CD4-positive, alpha-beta T cell (primary cell): Measurements from ENCODE around the gene RARG. TPM values are rescaled to one million over a fixed set of nuclear protein-coding genes. Genes with fewer than 3 reads are reported as not detected.

Source experiments
- ATAC-seq: fragments of 200-7000 bp; cut with Tn5 transposase; one replicate; pipeline ENCODE4 v1.10.0; 2022; ENCODE audit warnings: mild to moderate bottlenecking; ENCODE audit not compliant: poor library complexity
- CTCF ChIA-PET: fragments of 350-600 bp; sonication (Branson Sonifier 250); formaldehyde crosslinking; loops from one replicate; lab custom pipeline; 2021; ENCODE audit warnings: antibody characterized with exemption, inconsistent platforms; lab: Charles Lee
- POLR2A ChIA-PET: fragments of 350-600 bp; sonication (Branson Sonifier 250); formaldehyde crosslinking; loops from one replicate; lab custom pipeline; 2021; ENCODE audit warnings: antibody characterized with exemption, inconsistent platforms; lab: Charles Lee
- DNase-seq, 14 experiments: peaks; one replicate each; pipeline ENCODE4 v3.0.0-alpha.2; 2013 to 2020; ENCODE audit warnings: mixed read lengths in 2 of 14
- H3K27ac ChIP-seq, 2 donors: one replicate each; pipeline versions ENCODE4 v1.5.1 to v1.7.0; 2013; ENCODE audit warnings: low read length in 2 of 2, low read depth in 1 of 2, mild to moderate bottlenecking in 1 of 2
- H3K27me3 ChIP-seq, 2 experiments: 1 replicate in 1 of 2; 2 replicates in 1 of 2; pipeline versions ENCODE4 v1.6.1 to v1.7.0; 2013; ENCODE audit warnings: low read length in 2 of 2, control low read depth in 1 of 2, mild to moderate bottlenecking in 1 of 2, moderate library complexity in 1 of 2; ENCODE audit not compliant: insufficient read depth in 2 of 2, control insufficient read depth in 1 of 2
- H3K36me3 ChIP-seq: one replicate; pipeline ENCODE4 v1.6.1; 2013; ENCODE audit warnings: low read length, control low read depth; ENCODE audit not compliant: insufficient read depth
- H3K4me1 ChIP-seq: one replicate; pipeline ENCODE4 v1.6.1; 2013; ENCODE audit warnings: low read length, control low read depth; ENCODE audit not compliant: insufficient read depth
- H3K4me3 ChIP-seq: one replicate; pipeline ENCODE4 v1.5.1; 2013; ENCODE audit warnings: mild to moderate bottlenecking, low read length, moderate library complexity
- H3K9me3 ChIP-seq, 2 experiments: 1 replicate in 1 of 2; 2 replicates in 1 of 2; pipeline versions ENCODE4 v1.6.1 to v1.7.0; 2013; ENCODE audit warnings: low read length in 2 of 2, mild to moderate bottlenecking in 2 of 2, control low read depth in 1 of 2, moderate library complexity in 1 of 2; ENCODE audit not compliant: control insufficient read depth in 1 of 2, insufficient read depth in 1 of 2
- H3K27ac Mint-ChIP-seq: one replicate; pipeline ENCODE4 v1.8.0; 2020; ENCODE audit warnings: mixed read lengths
- H3K27me3 Mint-ChIP-seq: one replicate; pipeline ENCODE4 v1.8.0; 2021; ENCODE audit warnings: mixed read lengths
- H3K36me3 Mint-ChIP-seq: one replicate; pipeline ENCODE4 v1.8.0; 2021; ENCODE audit warnings: low read depth, mixed read lengths
- H3K4me1 Mint-ChIP-seq: one replicate; pipeline ENCODE4 v1.8.0; 2021; ENCODE audit warnings: low read depth, mixed read lengths
- H3K4me3 Mint-ChIP-seq: one replicate; pipeline ENCODE4 v1.8.0; 2020; ENCODE audit warnings: mild to moderate bottlenecking, mixed read lengths
- H3K9me3 Mint-ChIP-seq: one replicate; pipeline ENCODE4 v1.8.0; 2020; ENCODE audit warnings: mixed read lengths
- intact Hi-C, 2 experiments: fragments of 100-400 bp; cut with DNase I in 1 of 2; cut with micrococcal nuclease in 1 of 2; formaldehyde crosslinking; loops; one replicate each; pipeline versions ENCODE4 v1.15.1 to v1.9.0; 2023 to 2025; cut with DNase I, micrococcal nuclease
- total RNA-seq, 174 experiments: library from RNA in 2 of 174; stranded (reverse) in 2 of 174; gene quantifications; one replicate each; pipeline ENCODE4 v1.2.3 and lab custom pipeline; 2021 to 2026
- TF ChIP-seq, protein P1 (sequence below): fragments of 200-600 bp; IDR thresholded peaks from one replicate; pipeline ENCODE4 v1.8.0; 2022; ENCODE audit warnings: antibody characterized with exemption, mild to moderate bottlenecking

RARG gene
- total RNA-seq, 2 experiments from 2014 or later: 14.0 to 15.8 TPM

DNA sequence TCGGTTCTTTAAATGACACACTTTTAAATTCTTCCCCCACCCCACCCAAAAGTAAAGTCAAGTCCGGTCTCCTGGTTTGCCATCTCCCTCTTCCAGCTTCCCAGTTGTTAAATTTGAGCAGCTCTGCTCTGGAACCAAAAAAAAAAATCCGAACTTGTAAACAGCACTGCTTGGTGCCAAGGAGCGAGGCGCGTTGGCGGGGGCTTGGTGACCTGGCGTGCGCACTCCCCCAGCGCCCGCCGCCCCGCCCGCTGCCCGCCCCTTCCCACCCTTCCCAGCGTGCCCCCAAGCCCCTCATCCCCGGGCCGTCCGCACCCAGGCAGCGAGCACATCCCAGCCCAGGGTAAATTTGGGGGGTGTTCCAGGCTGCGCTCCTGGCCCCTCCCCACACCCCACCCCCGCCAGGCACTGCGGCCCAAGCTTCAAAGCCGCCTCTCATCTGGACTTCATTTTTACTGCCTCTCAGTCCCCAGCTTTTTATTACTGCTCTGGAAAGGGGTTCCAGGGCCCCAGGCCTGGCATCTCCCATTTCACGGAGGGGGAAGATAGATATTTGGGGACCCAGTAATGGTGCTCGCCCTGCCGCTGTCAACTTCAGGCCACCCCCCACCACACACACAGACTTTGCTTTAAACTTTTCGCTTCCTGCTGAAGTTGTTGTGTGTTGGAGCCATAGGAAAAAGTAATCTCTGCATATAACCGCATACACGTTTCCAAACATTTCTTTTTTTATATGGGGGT is 13.3 kb downstream of the RARG start:
- Mint-ChIP-seq H3K27me3 (no peaks in the 10 kb centered on the region), H3K4me3 (peak overlapping the region; percentile 100), H3K36me3 (peaks cover 48% of the 10 kb centered on the region), H3K27ac (peak overlapping the region; percentile 90), H3K4me1 (peaks cover 80% of the 10 kb centered on the region), H3K9me3 (no peaks in the 10 kb centered on the region)
- CTCF ChIA-PET: interaction anchor here (1.6 to 8.3 kb wide), 3 partner anchors 33 to 103 kb away, joined by 5 to 68 read pairs (median 19); partner anchors contain the start of genes AAAS and ESPL1
- Histone ChIP-seq H3K4me3 (peak overlapping the region; percentile 77), H3K9me3 (no peaks in the 10 kb centered on the region), H3K27me3 (no peaks in the 10 kb centered on the region), H3K36me3 (peaks cover 24% of the 10 kb centered on the region), H3K4me1 (peaks cover 81% of the 10 kb centered on the region), H3K27ac (peak overlapping the region; percentile 45 to 92)
- intact Hi-C loops: no loop called here
- DNase-seq: peak in 1 of 14 experiments; percentile 24
- TF ChIP-seq, protein P1, sequence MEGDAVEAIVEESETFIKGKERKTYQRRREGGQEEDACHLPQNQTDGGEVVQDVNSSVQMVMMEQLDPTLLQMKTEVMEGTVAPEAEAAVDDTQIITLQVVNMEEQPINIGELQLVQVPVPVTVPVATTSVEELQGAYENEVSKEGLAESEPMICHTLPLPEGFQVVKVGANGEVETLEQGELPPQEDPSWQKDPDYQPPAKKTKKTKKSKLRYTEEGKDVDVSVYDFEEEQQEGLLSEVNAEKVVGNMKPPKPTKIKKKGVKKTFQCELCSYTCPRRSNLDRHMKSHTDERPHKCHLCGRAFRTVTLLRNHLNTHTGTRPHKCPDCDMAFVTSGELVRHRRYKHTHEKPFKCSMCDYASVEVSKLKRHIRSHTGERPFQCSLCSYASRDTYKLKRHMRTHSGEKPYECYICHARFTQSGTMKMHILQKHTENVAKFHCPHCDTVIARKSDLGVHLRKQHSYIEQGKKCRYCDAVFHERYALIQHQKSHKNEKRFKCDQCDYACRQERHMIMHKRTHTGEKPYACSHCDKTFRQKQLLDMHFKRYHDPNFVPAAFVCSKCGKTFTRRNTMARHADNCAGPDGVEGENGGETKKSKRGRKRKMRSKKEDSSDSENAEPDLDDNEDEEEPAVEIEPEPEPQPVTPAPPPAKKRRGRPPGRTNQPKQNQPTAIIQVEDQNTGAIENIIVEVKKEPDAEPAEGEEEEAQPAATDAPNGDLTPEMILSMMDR: no peak
- POLR2A ChIA-PET: interaction anchor here (0.7 to 5.6 kb wide), 20 partner anchors 11 to 161 kb away, joined by 3 to 43 read pairs (median 14); partner anchors contain the start of genes AAAS, CSAD, ESPL1 and ITGB7
- no peak for ATAC-seq

DNA sequence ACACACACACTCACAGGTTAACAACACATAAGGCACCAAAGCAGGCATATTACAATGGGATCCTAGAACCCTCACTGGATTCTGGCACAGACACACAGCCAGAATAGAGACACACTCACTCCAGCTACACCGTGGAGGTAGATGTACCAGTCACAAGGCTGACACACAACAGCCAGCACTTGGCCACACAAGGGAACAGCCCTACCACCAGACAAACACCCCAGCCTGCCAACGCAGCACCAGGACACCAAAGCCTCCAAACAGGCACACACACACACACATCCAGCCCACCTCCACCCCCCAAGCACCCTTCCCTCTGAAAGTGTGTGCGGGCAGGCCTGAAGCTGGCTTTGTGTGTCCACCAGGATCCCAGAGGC is 14.1 kb downstream of the RARG start:
- POLR2A ChIA-PET: interaction anchor here (0.7 to 5.6 kb wide), 5 partner anchors 10 to 77 kb away, joined by 3 to 43 read pairs (median 14); partner anchors contain the start of genes CSAD, ITGB7, PFDN5 and ZNF740
- intact Hi-C loops: no loop called here
- Mint-ChIP-seq H3K4me3 (peak overlapping the region; percentile 100), H3K27me3 (no peaks in the 10 kb centered on the region), H3K27ac (peak overlapping the region; percentile 90), H3K9me3 (no peaks in the 10 kb centered on the region), H3K4me1 (peaks cover 80% of the 10 kb centered on the region), H3K36me3 (peaks cover 56% of the 10 kb centered on the region)
- H3K27me3 ChIP-seq: no peaks in the 10 kb centered on the region
- TF ChIP-seq, protein P1: no peak
- peak overlapping the region; percentile 77 for H3K4me3 ChIP-seq
- peak overlapping the region; percentile 45 to 64 for H3K27ac ChIP-seq
- H3K36me3 ChIP-seq: peaks cover 32% of the 10 kb centered on the region
- no peaks in the 10 kb centered on the region for H3K9me3 ChIP-seq
- peak in 1 of 14 experiments; percentile 29 for DNase-seq
- H3K4me1 ChIP-seq: peaks cover 81% of the 10 kb centered on the region
- CTCF ChIA-PET: interaction anchor here (8.3 kb wide), 1 partner anchor 34 kb away, joined by 68 read pairs; a partner anchor contains a TSS
- no peak for ATAC-seq

DNA sequence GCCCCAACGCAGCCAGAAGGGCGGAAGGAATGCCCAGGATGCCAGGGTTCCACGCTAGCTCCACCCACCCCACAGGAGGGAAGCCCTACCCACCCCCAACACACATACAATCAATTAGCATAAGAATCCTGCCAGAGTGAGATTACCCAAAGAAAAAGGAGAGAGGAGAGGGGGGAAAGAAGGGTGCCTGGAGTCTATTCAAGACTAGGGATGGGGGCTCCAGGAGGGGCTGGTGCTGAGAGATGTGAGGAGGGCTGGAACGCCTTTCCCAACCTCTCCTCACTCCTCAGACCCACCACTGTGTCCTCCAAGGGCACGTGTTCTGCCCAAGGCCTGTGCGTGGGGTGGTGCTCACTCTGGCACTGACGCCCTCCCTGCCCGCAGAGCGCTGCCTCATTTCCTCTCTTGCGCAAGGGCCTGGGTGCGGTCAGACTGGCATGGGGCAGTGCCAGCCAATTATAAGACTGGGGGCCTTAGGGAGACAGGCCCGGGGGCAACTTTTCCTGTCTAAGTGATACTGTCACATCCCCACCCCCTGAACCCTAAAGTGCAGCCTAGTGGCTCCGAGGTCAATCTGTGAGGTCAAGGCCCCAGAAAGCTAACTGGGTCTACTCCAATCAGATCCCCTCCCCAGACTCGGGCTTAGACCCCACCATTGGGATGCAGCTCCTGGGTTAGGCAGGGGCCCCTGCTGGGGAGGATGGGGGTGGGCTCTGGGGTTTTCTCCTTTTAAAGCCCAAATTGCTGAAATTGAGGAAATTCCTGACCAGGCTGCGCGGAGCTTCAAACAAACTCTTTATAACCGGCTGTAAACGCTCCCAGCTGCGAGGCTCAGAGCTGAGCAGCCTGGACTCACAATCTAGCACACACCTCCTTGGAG is 14.7 kb downstream of the RARG start:
- DNase-seq (peak in 7 of 14 experiments; percentile 21 to 80 (median 56)), ATAC-seq (no peak)
- TF ChIP-seq, protein P1: no peak
- Mint-ChIP-seq H3K27me3 (no peaks in the 10 kb centered on the region), H3K4me1 (peaks cover 76% of the 10 kb centered on the region), H3K36me3 (peaks cover 62% of the 10 kb centered on the region), H3K9me3 (no peaks in the 10 kb centered on the region), H3K4me3 (peak overlapping the region; percentile 100), H3K27ac (peak overlapping the region; percentile 90)
- intact Hi-C loops: no loop called here
- no peaks in the 10 kb centered on the region for H3K27me3 ChIP-seq
- peak overlapping the region; percentile 45 to 64 for H3K27ac ChIP-seq
- CTCF ChIA-PET: interaction anchor here (1.1 to 8.3 kb wide), 2 partner anchors 35 to 58 kb away, joined by 3 to 68 read pairs; a partner anchor contains a TSS
- peaks cover 39% of the 10 kb centered on the region for H3K36me3 ChIP-seq
- peak overlapping the region; percentile 77 for H3K4me3 ChIP-seq
- peaks cover 77% of the 10 kb centered on the region for H3K4me1 ChIP-seq
- no peaks in the 10 kb centered on the region for H3K9me3 ChIP-seq
- POLR2A ChIA-PET: interaction anchor here (0.7 to 5.6 kb wide), 6 partner anchors 9 to 78 kb away, joined by 3 to 43 read pairs (median 16); partner anchors contain the start of genes CSAD, ESPL1, ITGB7 and PFDN5
